NB4 (cell line): ENCODE data around the gene CLSTN2.

Experiments
- DNase-seq: peaks from one replicate; pipeline ENCODE4 v3.0.0; 2010; ENCODE audit warnings: low read depth
- H3K4me3 ChIP-seq: one replicate; pipeline ENCODE4 v1.5.1; 2011; ENCODE audit warnings: mild to moderate bottlenecking, low read depth, low read length, moderate library complexity
- MYC ChIP-seq: IDR thresholded peaks from 2 replicates; pipeline ENCODE4 v1.6.1; 2011; ENCODE audit warnings: low read depth, low read length
- POLR2A ChIP-seq: IDR thresholded peaks from 2 replicates; pipeline ENCODE4 v1.6.1; 2011; ENCODE audit warnings: mild to moderate bottlenecking; ENCODE audit not compliant: insufficient read length; ENCODE audit errors: extremely low read depth
- TF ChIP-seq, protein P1 (sequence below): IDR thresholded peaks from 2 replicates; pipeline ENCODE4 v1.6.1; 2011; ENCODE audit warnings: low read depth, low read length
- TF ChIP-seq, protein P2 (sequence below): IDR thresholded peaks from one replicate; pipeline ENCODE4 v1.5.1; 2012; ENCODE audit warnings: low read depth, low read length

Gene CLSTN2

DNA sequence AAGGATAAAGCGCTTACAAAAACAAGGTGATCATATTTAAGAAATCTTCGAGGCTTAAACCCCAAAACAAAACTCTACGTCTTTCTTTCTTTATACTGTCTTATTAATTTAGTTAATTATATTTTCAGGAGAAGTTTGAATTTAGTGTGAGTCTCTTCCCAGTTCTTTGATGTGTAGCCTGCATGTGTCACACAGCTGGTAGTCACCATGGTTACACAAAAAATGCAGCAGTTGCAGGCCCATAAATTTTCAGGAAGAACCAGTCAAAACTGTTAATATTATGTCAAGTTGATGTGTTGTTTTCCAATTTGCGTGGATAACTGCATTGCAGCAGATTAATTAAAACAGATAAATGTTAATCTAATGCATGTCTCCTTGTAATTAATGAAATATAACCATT lies 10.4 kb downstream of the CLSTN2 start:
- DNase-seq, result no peak
- TF ChIP-seq MYC (no peak), POLR2A (no peak)
- TF ChIP-seq, protein P1, sequence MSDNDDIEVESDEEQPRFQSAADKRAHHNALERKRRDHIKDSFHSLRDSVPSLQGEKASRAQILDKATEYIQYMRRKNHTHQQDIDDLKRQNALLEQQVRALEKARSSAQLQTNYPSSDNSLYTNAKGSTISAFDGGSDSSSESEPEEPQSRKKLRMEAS, result no peak
- TF ChIP-seq, protein P2, sequence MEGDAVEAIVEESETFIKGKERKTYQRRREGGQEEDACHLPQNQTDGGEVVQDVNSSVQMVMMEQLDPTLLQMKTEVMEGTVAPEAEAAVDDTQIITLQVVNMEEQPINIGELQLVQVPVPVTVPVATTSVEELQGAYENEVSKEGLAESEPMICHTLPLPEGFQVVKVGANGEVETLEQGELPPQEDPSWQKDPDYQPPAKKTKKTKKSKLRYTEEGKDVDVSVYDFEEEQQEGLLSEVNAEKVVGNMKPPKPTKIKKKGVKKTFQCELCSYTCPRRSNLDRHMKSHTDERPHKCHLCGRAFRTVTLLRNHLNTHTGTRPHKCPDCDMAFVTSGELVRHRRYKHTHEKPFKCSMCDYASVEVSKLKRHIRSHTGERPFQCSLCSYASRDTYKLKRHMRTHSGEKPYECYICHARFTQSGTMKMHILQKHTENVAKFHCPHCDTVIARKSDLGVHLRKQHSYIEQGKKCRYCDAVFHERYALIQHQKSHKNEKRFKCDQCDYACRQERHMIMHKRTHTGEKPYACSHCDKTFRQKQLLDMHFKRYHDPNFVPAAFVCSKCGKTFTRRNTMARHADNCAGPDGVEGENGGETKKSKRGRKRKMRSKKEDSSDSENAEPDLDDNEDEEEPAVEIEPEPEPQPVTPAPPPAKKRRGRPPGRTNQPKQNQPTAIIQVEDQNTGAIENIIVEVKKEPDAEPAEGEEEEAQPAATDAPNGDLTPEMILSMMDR, result no peak
- H3K4me3 ChIP-seq, result no peak overlapping the region

DNA sequence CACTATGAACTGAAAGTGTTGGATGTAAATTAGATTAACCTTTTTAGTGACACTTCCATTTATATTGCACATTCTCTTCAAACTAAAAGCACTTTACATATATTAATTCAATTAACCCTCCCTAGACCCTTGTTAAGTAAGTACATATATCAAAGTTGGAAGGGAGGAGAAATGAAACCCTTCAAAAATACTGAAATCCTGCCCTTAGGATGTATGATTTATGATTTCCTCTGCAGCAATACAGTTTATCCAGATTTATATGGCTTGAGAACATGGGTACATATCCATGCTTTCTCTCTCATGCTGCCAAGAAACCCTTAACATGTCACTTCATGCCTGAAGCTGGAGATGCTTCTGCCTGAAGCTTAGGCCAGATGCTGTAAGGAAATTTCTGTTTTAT lies 11.0 kb downstream of the CLSTN2 start:
- DNase-seq, result no peak
- no peak for TF ChIP-seq POLR2A
- TF ChIP-seq, protein P1, result no peak
- TF ChIP-seq, protein P2, result no peak
- TF ChIP-seq MYC, result no peak
- no peak overlapping the region for H3K4me3 ChIP-seq

DNA sequence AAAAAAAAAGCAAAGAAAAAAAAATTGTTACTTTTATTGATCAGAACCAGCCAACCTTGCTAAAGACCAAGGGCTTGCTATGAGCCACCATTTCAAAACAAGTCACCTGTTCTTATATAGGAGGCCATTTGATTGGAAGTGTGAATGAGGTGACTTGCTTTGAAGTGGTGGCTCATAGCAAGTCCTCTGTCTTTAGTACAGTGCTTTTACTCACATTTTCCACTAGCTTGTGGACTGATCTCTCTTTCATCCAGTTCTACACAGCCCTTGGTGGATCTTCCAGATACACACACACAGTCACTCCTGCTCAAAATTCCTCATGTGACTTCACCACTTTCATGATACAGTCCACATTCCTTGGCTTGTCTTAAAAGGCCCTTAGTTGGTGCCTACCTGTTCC lies 13.5 kb downstream of the CLSTN2 start:
- no peak for DNase-seq
- TF ChIP-seq, protein P1, result no peak
- TF ChIP-seq, protein P2, result no peak
- TF ChIP-seq MYC (no peak), POLR2A (no peak)
- no peak overlapping the region for H3K4me3 ChIP-seq

DNA sequence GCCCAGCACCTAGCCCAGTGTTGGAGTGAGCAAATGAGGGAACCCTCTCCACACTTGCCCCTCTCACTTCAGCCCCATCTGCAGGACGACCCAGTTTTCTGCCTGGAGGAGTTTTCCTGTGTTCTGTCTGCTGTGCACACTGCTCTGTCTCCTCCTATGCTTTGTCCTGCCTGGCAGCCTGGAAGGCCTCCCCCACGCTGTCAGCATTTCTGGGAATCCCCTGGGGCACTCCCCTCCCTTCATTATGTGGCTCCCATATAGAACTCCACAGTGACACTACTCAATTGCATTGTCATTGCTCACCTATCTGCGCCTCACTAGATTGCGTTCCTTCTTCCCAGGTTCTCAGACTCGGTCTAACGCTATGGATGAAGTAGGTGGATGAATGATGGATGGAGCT lies 13.9 kb downstream of the CLSTN2 start:
- DNase-seq, result no peak
- TF ChIP-seq POLR2A (no peak), MYC (no peak)
- TF ChIP-seq, protein P1, result no peak
- TF ChIP-seq, protein P2, result no peak
- no peak overlapping the region for H3K4me3 ChIP-seq

DNA sequence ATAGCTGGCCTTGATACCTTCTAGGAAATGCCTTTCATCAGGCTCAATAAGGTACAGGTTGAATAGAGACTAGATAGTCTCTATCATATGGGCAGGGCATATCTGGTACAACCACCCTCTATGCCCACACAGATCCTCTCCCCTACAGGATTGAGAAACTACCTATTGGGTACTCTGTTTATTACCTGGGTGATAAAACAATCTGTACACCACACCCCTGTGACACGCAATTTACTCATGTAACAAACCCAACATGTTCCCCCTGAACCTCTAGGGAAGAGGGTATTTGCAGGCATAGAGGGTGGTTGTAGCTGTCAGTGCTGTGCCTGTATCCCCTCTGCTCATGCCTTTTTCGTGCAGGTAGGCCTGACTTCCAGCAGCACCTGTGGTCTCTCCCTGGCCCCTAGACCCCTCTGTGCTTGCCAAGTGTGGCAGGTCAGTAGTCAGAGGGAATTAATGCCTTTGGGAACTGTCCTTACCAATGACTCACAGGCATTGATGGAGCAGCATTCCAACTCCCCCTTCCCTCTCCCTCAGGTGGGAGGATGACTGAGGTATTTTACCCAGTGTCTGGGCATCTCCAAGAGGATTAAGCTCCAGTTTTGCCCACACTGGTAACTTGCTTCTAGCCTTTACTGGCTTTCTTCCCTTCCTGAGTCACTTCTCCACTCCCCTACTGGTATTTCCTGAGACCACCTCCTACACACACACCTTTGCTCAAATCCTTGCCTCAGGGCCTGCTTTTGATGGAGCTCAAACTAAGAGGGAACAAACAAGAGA lies 18.3 kb downstream of the CLSTN2 start:
- TF ChIP-seq, protein P1, result no peak
- TF ChIP-seq POLR2A, result no peak
- TF ChIP-seq, protein P2, result no peak
- no peak for TF ChIP-seq MYC
- no peak for DNase-seq
- H3K4me3 ChIP-seq, result no peak overlapping the region
